G401 (cell line): ENCODE results near the gene TAF15. TPM values are rescaled to one million over a fixed set of nuclear protein-coding genes. Genes with fewer than 3 reads are reported as not detected.

Experiments
- DNase-seq: peaks from one replicate; pipeline ENCODE4 v3.0.0-alpha.2; 2015; ENCODE audit warnings: low spot score
- in situ Hi-C: cut with HindIII; loops from 2 replicates; pipeline ENCODE4 v1.10.0; 2016; ENCODE audit warnings: low sequenced_read_pairs, mixed read lengths
- total RNA-seq: library from RNA; depleted of rRNA; stranded (reverse); fragments of >200 nt; shearing (Covaris generic); gene quantifications from 2 replicates; pipeline ENCODE4 v1.2.3, GENCODE V29; 2014

The TAF15 gene
- total RNA-seq, 1 experiment from 2014 or later: 23.9 TPM

- in situ Hi-C loops: no loop called here
- no peak for DNase-seq
Observed at GRCh38 chr17:35780950-35781349, 28.3 kb upstream of the TAF15 start.

GRCh38 chr17:35784895-35785294, 24.4 kb upstream of the TAF15 start:
- DNase-seq: no peak
- in situ Hi-C loops: no loop called here

- no peak for DNase-seq
- in situ Hi-C loops: no loop called here
Observed at GRCh38 chr17:35786941-35787432, 22.3 kb upstream of the TAF15 start.

- in situ Hi-C loops: no loop called here
- DNase-seq: no peak
Observed at GRCh38 chr17:35788477-35789368, 20.6 kb upstream of the TAF15 start.

- in situ Hi-C loops: no loop called here
- no peak for DNase-seq
Observed at GRCh38 chr17:35790841-35791240, 18.4 kb upstream of the TAF15 start.

GRCh38 chr17:35791681-35792350, 17.5 kb upstream of the TAF15 start:
- no peak for DNase-seq
- in situ Hi-C loops: no loop called here

- in situ Hi-C loops: no loop called here
- no peak for DNase-seq
Observed at GRCh38 chr17:35793257-35793656, 16.0 kb upstream of the TAF15 start.

GRCh38 chr17:35795007-35795870, 14.0 kb upstream of the TAF15 start, which contains the start of gene MMP28:
TSS of gene MMP28 (minus strand) at chr17:35795641. CDS start at chr17:35795377, 264 bp downstream.
- no peak for DNase-seq
- in situ Hi-C loops: no loop called here

GRCh38 chr17:35795871-35796265, 13.4 kb upstream of the TAF15 start:
- DNase-seq: no peak
- in situ Hi-C loops: no loop called here

GRCh38 chr17:35796942-35797341, 12.3 kb upstream of the TAF15 start:
- no peak for DNase-seq
- in situ Hi-C loops: no loop called here

GRCh38 chr17:35797370-35797769, 11.9 kb upstream of the TAF15 start:
- in situ Hi-C loops: no loop called here
- DNase-seq: no peak

GRCh38 chr17:35797918-35798317, 11.4 kb upstream of the TAF15 start:
- in situ Hi-C loops: no loop called here
- no peak for DNase-seq

- in situ Hi-C loops: no loop called here
- peak; percentile 99 for DNase-seq
Observed at GRCh38 chr17:35799942-35800341, 9.3 kb upstream of the TAF15 start.

- peak; percentile 93 for DNase-seq
- in situ Hi-C loops: no loop called here
Observed at GRCh38 chr17:35801583-35802224, 7.6 kb upstream of the TAF15 start.

GRCh38 chr17:35804658-35805192, 4.6 kb upstream of the TAF15 start:
- in situ Hi-C loops: no loop called here

GRCh38 chr17:35807371-35808144, 1.7 kb upstream of the TAF15 start:
- in situ Hi-C loops: no loop called here
- no peak for DNase-seq

More at GRCh38 chr17:35804658-35805192, 4.6 kb upstream of the TAF15 start:
- DNase-seq: peak; percentile 79

GRCh38 chr17:35808240-35808961, 883 bp upstream of the TAF15 start:
- in situ Hi-C loops: no loop called here
- DNase-seq: no peak
